ENCODE data around the gene NAALADL1. TPM values are rescaled to one million over a fixed set of nuclear protein-coding genes. Genes with fewer than 3 reads are reported as not detected.

Gene NAALADL1
- total and polyA plus RNA-seq, 9 of the 15 experiments (the other 6 are each of a cell fraction or from before 2014, with no cell fraction given), result 0.06 to 0.72 (median 0.22) TPM; not detected in 4

DNA sequence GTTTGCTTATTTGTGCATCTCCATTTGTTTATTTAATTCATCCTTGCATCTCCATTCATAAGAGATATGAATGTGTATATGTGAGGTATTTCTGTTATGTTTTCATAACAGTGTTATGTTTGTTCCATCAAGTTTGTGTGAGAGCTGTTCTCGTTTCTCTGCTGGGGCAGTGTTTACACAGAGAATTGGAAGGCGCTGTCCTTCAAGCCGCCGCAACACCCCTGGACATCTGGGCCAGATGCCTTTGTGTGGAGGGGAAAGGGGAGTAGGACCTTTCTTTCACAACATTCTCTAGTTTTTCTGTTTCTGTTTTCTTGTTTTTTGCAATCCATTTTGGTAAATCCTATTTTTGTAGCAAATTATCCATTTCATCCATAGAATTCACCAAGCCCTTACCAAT is 46.3 kb upstream of the NAALADL1 start:
- in situ Hi-C loops (cut with MboI), result no loop called here
- WGBS (ENCODE audit: insufficient coverage, low coverage, missing lambda C conversion rate), result 70% methylated on average over 4 of the region's 4 CpGs

More for the DNA sequence above, 46.3 kb upstream of the NAALADL1 start:
- CTCF ChIA-PET (ENCODE audit: low intra/inter-chr PET ratio), result no interaction called here
- FAIRE-seq (no peak), ATAC-seq (no peak), DNase-seq (ENCODE audit: extremely low read depth in 1 of 4, low spot score in 3 of 4) (no peak)
- Histone ChIP-seq H3K9me1 (ENCODE audit: control insufficient read depth, insufficient read depth, low read length) (no peaks in the 10 kb centered on the region), H3K27ac (ENCODE audit: extremely low read depth, low read depth, low read length) (no peak overlapping the region), H3K9ac (ENCODE audit: insufficient read depth in 1 of 2, low read depth in 2 of 2, low read length in 2 of 2) (no peak overlapping the region), H2AFZ (ENCODE audit: low read depth, low read length) (no peak overlapping the region), H3K27me3 (ENCODE audit: control insufficient read depth in 2 of 2, insufficient read depth in 2 of 2, low read length in 2 of 2) (no peaks in the 10 kb centered on the region), H3K79me2 (ENCODE audit: control insufficient read depth, insufficient read depth, low read length) (peaks cover 5% of the 10 kb centered on the region; the same call in 1 of the 3 replicates), H3K4me2 (ENCODE audit: insufficient read depth, low read length) (no peak overlapping the region), H3K4me1 (replicated peaks in 1 of 2; ENCODE audit: control insufficient read depth in 2 of 2, insufficient read depth in 2 of 2, low read length in 2 of 2) (peaks cover 0 to 8% of the 10 kb centered on the region in 2 experiments; a peak in 1 of 5 replicates), H3K36me3 (ENCODE audit: control insufficient read depth, insufficient read depth, low read length) (peaks cover 34% of the 10 kb centered on the region; the same call in 2 of the 3 replicates), H4K20me1 (replicated peaks; ENCODE audit: control insufficient read depth, insufficient read depth, low read length) (no peaks in the 10 kb centered on the region), H3K9me3 (replicated peaks; ENCODE audit: control insufficient read depth, insufficient read depth, low read depth, low read length) (no peaks in the 10 kb centered on the region), H3K4me3 (no peak overlapping the region)
- BruUV-seq (replicated peaks), result no TSS peak
- intact Hi-C loops (cut with micrococcal nuclease), result no loop called here
- POLR2A ChIA-PET, result interaction anchor here (1.2 kb wide), 1 partner anchor 8 kb away, joined by 5 read pairs; no protein-coding TSS in a partner anchor
- TF ChIP-seq YY1 (IDR thresholded peaks at IDR 0.05; ENCODE audit: borderline replicate concordance in 1 of 3, control insufficient read depth in 1 of 3, extremely low read depth in 1 of 3, insufficient read depth in 3 of 3, insufficient read length in 1 of 3, insufficient replicate concordance in 2 of 3, low read depth in 1 of 3, low read length in 2 of 3) (no peak), HSF4 (CRISPR knock-in tag; IDR thresholded peaks at IDR 0.05; ENCODE audit: borderline replicate concordance) (no peak)
- TF ChIP-seq, protein P1, sequence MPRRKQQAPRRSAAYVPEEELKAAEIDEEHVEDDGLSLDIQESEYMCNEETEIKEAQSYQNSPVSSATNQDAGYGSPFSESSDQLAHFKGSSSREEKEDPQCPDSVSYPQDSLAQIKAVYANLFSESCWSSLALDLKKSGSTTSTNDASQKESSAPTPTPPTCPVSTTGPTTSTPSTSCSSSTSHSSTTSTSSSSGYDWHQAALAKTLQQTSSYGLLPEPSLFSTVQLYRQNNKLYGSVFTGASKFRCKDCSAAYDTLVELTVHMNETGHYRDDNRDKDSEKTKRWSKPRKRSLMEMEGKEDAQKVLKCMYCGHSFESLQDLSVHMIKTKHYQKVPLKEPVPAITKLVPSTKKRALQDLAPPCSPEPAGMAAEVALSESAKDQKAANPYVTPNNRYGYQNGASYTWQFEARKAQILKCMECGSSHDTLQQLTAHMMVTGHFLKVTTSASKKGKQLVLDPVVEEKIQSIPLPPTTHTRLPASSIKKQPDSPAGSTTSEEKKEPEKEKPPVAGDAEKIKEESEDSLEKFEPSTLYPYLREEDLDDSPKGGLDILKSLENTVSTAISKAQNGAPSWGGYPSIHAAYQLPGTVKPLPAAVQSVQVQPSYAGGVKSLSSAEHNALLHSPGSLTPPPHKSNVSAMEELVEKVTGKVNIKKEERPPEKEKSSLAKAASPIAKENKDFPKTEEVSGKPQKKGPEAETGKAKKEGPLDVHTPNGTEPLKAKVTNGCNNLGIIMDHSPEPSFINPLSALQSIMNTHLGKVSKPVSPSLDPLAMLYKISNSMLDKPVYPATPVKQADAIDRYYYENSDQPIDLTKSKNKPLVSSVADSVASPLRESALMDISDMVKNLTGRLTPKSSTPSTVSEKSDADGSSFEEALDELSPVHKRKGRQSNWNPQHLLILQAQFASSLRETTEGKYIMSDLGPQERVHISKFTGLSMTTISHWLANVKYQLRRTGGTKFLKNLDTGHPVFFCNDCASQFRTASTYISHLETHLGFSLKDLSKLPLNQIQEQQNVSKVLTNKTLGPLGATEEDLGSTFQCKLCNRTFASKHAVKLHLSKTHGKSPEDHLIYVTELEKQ (CRISPR knock-in tag; IDR thresholded peaks at IDR 0.05), result no peak

Data from K562 (cell line).